OCI-LY3 (cell line): Measurements from ENCODE around the gene C4orf51.

Experiments
- H2AFZ ChIP-seq: fragments of 200-600, 300-600 bp; shearing (Covaris generic); 2 replicates; pipeline ENCODE4 v1.6.0; 2014; ENCODE audit warnings: antibody characterized with exemption, low read depth, low read length
- H3K27ac ChIP-seq: fragments of 200-600, 300-600 bp; sonication (generic); 2 replicates; pipeline ENCODE4 v1.5.1; 2014; ENCODE audit warnings: mild to moderate bottlenecking, low read length, moderate library complexity, mixed read lengths
- H3K27me3 ChIP-seq: fragments of 200-600, 300-600 bp; sonication (generic); 2 replicates; pipeline ENCODE4 v1.6.1; 2014; ENCODE audit warnings: low read depth, low read length, mixed read lengths
- H3K36me3 ChIP-seq: fragments of 200-600, 300-600 bp; sonication (generic); replicated peaks from 2 replicates; pipeline ENCODE3; 2014; ENCODE audit warnings: low read depth, low read length, mixed read lengths
- H3K4me1 ChIP-seq: fragments of 300-600, 200-600 bp; sonication (generic); 2 replicates; pipeline ENCODE4 v1.6.1; 2014; ENCODE audit warnings: low read length, mixed read lengths
- H3K4me2 ChIP-seq: fragments of 200-600, 300-600 bp; sonication (generic); 2 replicates; pipeline ENCODE4 v1.6.1; 2014; ENCODE audit warnings: low read length, mixed read lengths
- H3K4me3 ChIP-seq: fragments of 300-600, 200-600 bp; sonication (generic); 2 replicates; pipeline ENCODE4 v1.5.1; 2014; ENCODE audit warnings: antibody characterized with exemption, mild to moderate bottlenecking, low read length, moderate library complexity
- H3K79me2 ChIP-seq: fragments of 300-600, 200-600 bp; shearing (Covaris generic); 2 replicates; pipeline ENCODE4 v1.6.1; 2014; ENCODE audit warnings: mild to moderate bottlenecking, low read length, mixed read lengths
- H3K9ac ChIP-seq: fragments of 300-600, 200-600 bp; shearing (Covaris generic); 2 replicates; pipeline ENCODE4 v1.6.0; 2014; ENCODE audit warnings: mild to moderate bottlenecking, low read length, moderate library complexity
- H3K9me3 ChIP-seq: fragments of 200-600, 300-600 bp; shearing (Covaris generic); 2 replicates; pipeline ENCODE4 v1.6.1; 2014; ENCODE audit warnings: low read length, mixed read lengths; ENCODE audit not compliant: insufficient read depth
- H4K20me1 ChIP-seq: fragments of 200-600, 300-600 bp; sonication (generic); 2 replicates; pipeline ENCODE4 v1.6.1; 2016; ENCODE audit warnings: low read length, mixed read lengths; ENCODE audit not compliant: insufficient read depth
- EZH2phosphoT487 ChIP-seq: fragments of 200-600 bp; shearing (Covaris generic); IDR thresholded peaks from 2 replicates; pipeline ENCODE4 v1.6.1; 2018; ENCODE audit warnings: antibody characterized with exemption, mixed run types, low read depth
- TF ChIP-seq, protein P1 (sequence below): fragments of 200-600, 300-600 bp; sonication (generic); IDR thresholded peaks from 2 replicates; pipeline ENCODE4 v1.5.1; 2014; ENCODE audit warnings: antibody characterized with exemption, low read length, low read depth

The C4orf51 gene

DNA sequence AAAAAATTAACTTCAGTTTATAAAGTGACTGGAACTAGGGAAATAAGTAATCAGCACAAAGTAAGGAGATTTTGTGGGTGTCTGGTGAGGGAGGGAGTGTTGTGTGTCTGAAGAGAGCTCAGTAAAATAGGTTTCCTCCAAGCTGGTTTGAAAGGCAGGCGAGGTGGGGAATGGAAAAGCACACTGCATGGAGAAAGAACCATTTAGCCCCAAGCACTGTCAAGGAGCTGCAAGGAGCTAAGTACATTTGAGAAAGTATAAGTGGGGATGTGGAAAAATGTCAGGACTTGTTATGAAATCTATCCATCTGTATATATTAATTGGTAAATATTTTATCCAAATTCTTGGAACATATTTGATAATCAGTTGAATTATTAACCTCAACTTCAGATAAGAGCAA, 956 bp downstream of the C4orf51 start:
- Histone ChIP-seq H3K79me2 (no peaks in the 10 kb centered on the region), H4K20me1 (no peaks in the 10 kb centered on the region), H3K4me1 (no peaks in the 10 kb centered on the region), H3K9ac (no peak overlapping the region), H3K36me3 (no peaks in the 10 kb centered on the region), H3K4me3 (no peak overlapping the region), H3K27me3 (no peaks in the 10 kb centered on the region), H3K27ac (no peak overlapping the region), H3K4me2 (no peak overlapping the region), H2AFZ (no peak overlapping the region), H3K9me3 (no peaks in the 10 kb centered on the region)
- TF ChIP-seq EZH2phosphoT487 = no peak
- TF ChIP-seq, protein P1, sequence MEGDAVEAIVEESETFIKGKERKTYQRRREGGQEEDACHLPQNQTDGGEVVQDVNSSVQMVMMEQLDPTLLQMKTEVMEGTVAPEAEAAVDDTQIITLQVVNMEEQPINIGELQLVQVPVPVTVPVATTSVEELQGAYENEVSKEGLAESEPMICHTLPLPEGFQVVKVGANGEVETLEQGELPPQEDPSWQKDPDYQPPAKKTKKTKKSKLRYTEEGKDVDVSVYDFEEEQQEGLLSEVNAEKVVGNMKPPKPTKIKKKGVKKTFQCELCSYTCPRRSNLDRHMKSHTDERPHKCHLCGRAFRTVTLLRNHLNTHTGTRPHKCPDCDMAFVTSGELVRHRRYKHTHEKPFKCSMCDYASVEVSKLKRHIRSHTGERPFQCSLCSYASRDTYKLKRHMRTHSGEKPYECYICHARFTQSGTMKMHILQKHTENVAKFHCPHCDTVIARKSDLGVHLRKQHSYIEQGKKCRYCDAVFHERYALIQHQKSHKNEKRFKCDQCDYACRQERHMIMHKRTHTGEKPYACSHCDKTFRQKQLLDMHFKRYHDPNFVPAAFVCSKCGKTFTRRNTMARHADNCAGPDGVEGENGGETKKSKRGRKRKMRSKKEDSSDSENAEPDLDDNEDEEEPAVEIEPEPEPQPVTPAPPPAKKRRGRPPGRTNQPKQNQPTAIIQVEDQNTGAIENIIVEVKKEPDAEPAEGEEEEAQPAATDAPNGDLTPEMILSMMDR = no peak

DNA sequence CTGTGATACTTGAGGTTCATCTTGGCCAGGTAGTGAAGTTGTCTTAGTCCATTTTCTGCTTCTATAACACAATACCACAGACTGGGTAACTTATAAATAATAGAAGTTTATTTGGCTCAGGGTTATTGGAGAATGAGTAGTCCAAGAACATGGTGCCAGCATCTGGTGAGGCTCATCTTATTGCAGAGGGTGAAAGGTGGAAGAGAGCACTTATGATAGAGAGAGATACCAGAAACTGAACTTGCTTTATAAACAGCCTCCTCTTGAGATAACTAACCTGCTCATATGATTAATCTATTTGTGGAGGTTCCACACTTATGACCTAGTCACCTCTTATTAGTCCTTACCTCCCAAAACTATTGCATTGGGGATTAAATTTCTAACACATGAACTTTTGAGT, 1.6 kb downstream of the C4orf51 start:
- H3K9me3 ChIP-seq = no peaks in the 10 kb centered on the region
- no peaks in the 10 kb centered on the region for H3K79me2 ChIP-seq
- H3K9ac ChIP-seq = no peak overlapping the region
- H2AFZ ChIP-seq = no peak overlapping the region
- H3K4me1 ChIP-seq = no peaks in the 10 kb centered on the region
- no peaks in the 10 kb centered on the region for H4K20me1 ChIP-seq
- no peak overlapping the region for H3K4me2 ChIP-seq
- no peaks in the 10 kb centered on the region for H3K27me3 ChIP-seq
- H3K4me3 ChIP-seq = no peak overlapping the region
- TF ChIP-seq, protein P1 = no peak
- TF ChIP-seq EZH2phosphoT487 = no peak
- no peak overlapping the region for H3K27ac ChIP-seq
- H3K36me3 ChIP-seq = no peaks in the 10 kb centered on the region

DNA sequence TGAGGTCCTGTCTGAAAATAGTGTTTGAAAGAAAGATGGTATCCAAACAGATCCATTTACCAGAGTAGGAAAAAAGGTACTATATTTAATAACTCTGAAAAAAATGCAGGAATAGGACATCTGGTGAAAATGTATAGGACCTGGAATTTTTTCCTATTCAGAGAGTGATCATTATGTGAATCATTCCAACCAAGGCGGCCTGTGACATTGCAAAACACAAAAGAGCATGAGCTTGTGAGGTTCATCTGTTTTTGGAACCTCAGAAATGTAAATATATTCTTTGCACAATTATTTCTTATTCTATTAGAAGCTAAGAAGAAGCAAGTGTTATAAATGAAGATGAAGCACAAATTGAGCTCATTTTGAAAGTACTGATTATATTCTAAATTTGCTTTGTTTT, 2.0 kb downstream of the C4orf51 start:
- no peak overlapping the region for H3K4me3 ChIP-seq
- H3K9ac ChIP-seq = no peak overlapping the region
- no peak overlapping the region for H2AFZ ChIP-seq
- H3K4me1 ChIP-seq = no peaks in the 10 kb centered on the region
- H4K20me1 ChIP-seq = no peaks in the 10 kb centered on the region
- H3K36me3 ChIP-seq = no peaks in the 10 kb centered on the region
- H3K27me3 ChIP-seq = no peaks in the 10 kb centered on the region
- H3K79me2 ChIP-seq = no peaks in the 10 kb centered on the region
- H3K27ac ChIP-seq = no peak overlapping the region
- no peak for TF ChIP-seq EZH2phosphoT487
- TF ChIP-seq, protein P1 = no peak
- no peaks in the 10 kb centered on the region for H3K9me3 ChIP-seq
- H3K4me2 ChIP-seq = no peak overlapping the region

DNA sequence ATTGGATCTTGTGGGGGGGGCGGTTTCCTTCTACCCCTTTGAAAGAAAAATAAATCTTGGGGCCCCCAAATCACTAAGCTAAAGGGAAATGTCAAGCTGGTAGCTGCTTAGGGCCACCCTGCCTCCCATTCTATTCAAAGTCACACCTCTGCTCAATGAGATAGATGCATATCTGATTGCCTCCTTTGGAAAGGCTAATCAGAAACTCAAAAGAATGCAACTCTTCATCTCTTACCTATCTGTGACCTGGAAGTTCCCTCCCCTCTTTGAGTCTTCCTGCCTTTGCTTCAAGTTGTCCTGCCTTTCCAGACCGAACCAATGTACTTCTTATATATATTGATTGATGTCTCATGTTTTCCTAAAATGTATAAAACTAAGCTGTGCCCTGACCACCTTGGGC, 7.0 kb downstream of the C4orf51 start:
- Histone ChIP-seq H3K36me3 (no peaks in the 10 kb centered on the region), H3K4me3 (no peak overlapping the region), H3K4me1 (no peaks in the 10 kb centered on the region), H4K20me1 (no peaks in the 10 kb centered on the region), H3K4me2 (no peak overlapping the region), H3K9me3 (0 out of 2 replicates have a peak, but pooled peaks cover 4% of the 10 kb centered on the region), H3K9ac (no peak overlapping the region), H3K27me3 (no peaks in the 10 kb centered on the region), H3K79me2 (no peaks in the 10 kb centered on the region), H3K27ac (no peak overlapping the region), H2AFZ (no peak overlapping the region)
- TF ChIP-seq, protein P1 = no peak
- no peak for TF ChIP-seq EZH2phosphoT487
